Activated CD4-positive, CD25-positive, alpha-beta regulatory T cell treated with anti-CD3 and anti-CD28 coated beads, Interleukin-2, amount 50 U/mL, for 16 hours (primary cell): ENCODE results near the gene SOCS3.

Experiments
- DNase-seq: peaks from one replicate; pipeline ENCODE4 v3.0.0-alpha.2; 2020; ENCODE audit warnings: low read depth, low spot score

Gene SOCS3

DNA sequence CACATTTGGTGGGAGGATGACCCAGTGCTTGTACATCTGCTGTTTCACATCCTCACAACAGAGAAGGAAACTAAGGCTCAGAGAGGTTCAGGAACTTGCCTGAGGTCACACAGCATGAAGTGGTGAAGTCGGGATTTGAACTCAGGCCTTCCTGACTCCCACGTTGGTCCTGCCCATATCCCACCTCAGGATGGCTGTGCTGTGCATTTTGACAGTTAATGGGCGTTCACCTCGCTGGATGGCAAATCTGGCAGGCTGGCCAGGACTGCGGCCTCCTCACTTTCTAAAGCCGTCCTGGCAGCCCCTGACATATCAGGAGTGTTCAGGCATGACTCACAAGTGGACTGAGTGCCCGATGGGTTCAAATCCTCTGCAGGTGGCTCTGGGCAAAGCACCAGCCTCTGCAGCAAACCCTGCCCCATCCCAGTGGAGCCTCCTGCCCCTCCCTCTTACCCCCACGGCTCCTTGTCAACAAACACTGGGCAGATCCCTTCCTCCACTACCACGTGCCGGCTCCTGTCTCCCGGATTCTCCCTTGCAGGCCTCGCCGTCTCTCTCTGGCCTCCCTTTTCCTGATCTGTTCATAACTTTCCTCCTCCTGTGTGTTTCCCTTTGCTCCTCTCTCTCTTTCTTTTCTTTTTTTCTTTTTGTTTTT, 29.2 kb downstream of the SOCS3 start:
- DNase-seq: no peak

DNA sequence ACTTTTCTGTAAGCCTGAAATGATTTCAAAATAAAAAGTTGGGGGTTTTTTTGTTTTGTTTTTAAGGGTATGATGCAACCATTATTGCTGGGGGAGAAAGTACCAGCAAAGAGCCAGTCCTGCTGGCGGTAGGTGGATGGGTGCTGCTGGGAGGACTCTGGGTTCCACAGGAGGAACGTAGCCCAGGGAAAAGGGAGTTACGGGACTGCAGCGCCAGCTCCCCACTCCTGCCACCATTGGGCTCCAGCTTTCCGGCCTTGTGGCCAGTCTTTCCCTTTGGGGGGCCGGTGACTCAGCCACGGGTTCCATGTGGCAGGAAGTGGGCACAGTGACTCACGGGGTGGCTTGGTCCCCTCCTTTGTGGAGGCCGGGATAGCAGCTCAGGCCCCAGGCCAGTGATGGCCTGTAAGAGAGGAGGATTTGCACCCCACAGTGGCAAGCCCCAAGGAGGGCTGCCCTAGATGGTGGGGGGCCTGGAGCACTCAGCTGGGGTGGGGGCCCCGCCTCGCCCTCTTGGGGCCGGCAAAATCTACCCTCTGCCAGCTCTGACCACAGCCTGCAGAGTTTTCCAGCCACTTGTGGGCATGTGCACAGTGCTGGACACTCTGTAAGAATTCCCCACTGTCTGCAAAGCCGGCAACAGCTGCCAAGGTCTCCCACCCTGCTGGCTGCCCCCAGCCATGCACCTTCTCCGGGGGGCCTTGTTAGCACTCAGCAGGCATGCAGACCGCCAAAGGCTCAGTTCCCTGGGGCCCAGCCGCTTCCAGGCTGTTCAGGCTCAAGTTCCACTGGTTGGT, 30.4 kb downstream of the SOCS3 start:
- no peak for DNase-seq

DNA sequence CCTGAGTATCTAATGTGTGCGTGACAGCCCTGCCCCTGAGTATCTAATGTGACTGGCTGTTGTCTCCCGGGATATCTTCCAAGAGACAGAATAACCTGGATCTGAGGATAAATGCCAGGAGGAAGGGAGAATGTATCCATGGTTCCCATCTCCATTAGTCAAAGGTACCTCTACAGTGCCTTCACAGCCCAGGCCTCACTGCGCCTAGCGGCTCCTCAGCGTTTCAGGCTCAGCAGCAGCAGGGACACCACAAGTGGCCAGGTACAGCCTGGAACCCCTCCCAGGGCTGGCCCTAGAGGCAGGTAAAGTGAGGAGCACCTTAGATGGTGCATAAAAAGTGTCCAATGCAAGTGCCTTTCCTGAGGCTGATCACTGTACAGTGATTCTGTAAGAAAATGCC, 32.0 kb downstream of the SOCS3 start:
- DNase-seq: no peak

DNA sequence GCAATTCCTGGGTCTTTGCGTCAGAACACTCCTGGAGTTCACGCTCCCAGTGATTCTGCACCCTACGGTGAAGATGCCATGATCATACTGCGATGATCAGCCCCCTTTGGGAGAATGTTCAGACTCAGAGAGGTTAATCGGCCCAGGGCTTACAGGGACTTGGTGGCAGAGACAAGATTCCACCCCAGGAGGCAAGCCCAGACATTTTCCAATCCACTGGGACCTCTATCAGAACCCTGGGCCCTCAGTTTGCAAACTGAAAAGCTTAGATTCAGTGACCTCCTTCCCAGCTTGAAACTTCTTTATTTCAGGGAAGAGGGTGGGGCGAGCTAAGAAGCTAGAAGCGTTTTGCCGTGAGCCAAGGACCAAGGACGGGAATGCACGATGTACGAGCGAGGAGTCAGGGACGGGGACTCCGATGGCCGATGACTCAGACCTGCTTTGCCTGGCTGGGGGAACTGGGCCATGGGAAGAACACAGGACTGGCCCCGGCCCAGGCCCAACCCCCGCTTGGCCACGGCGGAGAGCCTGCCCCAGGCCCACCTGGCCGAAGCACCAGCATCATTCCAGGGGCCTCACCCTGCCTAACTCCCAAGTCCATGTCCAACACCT, 34.7 kb downstream of the SOCS3 start:
- no peak for DNase-seq

DNA sequence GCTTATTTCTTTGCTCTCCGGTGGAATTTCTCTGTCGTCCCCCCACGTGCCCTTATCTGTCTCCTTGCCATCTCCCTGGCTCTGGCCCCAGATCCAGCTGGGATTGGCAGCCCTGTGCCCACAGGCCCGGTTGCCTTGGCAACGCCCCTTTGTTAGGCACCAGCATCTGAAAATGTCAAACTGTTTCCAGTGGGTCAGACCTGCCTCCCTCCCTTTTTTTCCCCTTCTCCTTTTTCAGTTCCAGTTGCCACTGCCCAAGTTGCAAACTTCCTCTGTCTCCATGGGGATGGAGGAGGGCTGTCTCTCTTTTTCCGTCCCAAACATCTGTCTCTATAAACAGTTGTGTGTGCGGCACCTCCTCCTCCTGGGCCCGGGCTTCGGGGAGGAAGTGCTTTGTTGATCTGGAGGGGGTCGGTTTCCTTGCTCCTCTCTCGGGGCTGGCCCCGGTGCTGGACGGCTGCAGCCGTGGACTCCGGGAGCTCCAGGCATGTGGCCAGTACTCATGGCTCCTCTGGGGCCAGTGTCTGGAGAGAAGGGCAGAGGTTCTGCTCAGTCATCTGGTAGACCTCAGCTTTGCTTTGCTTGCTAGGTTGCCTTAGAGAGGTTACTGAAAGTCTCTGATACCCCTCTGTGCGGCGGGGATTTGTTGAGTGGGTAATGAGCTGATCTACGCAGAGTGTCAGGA, 35.3 kb downstream of the SOCS3 start:
- DNase-seq: no peak

DNA sequence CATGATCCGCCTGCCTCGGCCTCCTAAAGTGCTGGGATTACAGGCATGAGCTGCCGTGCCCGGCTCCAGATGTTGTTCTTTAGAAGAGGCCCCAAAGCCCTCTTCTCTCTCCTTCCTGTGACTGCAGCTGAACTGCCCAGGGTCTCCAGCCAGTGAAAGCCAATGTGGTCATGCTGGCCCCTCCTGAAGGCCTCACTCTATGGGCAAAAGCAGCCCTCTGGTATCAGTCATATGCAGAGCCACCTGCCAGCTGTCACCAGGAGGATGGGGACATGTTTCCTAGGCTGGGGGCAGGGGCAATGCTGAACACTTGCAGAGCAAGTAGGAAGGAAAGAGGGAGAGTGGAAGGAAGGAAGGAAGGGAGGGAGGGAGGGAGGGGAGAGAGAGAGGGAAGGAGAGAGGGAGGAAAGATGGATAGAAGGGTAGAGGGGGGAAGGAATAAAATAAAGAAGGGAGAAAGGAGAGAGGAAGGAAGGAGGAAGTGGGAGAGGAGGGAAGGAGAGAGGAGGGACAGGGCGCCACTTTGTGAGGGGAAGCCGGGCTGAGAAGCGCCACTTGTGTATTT, 36.0 kb downstream of the SOCS3 start:
- no peak for DNase-seq

DNA sequence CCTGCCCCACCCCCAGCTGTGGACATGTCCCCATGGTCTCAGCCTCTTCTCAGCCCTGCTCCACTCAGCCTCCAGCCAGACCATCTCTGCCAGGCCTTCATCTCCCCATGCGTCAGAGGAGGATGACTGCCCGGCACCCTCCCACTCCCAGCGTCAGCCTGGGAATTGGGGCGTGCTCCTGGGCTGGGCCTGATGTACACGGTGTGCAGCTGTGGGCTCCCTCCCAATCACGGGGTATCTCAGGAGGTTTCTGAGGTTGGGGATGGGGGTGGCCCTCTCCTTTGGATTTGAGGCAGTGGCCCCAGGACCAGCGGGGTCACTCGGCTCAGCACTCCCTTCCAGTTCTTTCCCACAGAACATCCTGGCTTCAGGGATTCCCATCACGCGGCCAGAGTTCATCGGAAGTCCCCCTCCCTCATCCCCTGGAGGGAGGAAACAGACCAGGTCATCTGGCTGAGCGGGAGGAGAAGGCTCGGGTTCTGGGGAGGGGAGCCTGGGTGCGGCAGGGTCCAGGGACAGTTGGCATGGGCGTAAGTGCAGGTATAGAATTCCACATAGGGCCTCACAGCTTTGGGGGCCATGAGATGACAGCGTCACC, 36.9 kb downstream of the SOCS3 start:
- no peak for DNase-seq

DNA sequence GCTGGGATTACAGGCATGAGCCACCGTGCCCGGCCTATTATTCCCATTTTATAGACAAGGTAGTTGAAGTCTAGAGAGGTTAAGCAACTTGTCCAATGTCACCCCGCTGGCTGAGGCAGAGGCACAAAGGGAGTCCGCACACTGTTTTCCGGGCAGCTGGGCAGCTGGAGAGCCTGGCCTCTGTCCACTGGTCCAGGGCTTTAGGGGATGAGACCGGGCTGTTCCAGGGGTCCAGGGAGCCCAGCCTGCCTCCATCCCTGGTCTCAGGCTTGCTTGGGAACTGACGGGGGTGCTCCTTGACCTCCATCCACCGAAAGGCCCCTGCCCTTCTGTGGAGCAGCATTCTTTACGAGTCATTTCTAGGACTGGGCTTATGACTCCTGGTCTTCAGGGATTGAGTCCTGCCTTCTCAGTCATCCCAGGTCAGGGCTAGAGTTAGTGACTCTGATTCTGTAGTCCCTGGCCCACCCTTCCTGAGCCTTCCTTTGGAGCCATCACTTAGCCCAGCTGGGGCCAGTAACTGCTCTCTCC, 37.5 kb downstream of the SOCS3 start:
- DNase-seq: no peak

DNA sequence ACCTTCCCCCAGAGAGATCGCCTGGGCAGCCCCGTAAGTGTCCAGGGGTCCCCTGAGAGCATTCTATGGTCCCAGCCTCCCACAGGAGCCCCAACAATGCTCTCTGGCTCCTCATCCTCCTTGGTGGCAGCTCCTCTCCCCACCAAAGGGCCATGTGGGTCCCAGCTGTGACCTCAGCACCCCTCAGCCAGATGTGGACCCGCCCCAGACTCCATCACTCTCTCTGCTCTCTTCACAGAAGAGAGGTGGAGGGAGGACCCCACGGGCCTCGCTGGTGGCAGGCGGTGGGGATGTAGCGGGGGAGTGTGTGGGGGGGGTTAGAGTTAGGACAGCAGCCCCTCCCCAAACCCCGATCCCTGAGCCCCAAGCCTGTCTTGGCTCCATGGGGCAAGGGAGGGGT, 41.0 kb downstream of the SOCS3 start:
- no peak for DNase-seq

DNA sequence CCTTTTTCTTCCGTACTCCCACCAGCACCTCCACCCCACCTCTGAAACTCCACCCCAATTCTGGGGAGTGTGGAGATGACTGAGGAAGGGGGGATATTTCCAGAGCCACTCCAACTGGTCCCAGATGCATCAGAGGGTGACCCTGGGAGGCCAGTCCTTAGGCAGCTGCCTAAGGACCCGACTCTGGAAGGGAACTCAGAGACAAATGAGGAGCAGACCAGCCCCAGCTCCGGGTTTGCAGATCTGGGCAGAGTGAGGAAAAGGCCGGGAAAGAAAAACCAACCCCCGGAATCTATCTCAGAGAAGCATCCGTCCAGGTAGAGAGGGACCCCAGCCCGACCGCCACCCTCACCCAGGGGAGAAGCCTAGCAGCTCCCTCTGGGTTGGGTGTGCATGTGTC, 41.5 kb downstream of the SOCS3 start:
- no peak for DNase-seq

DNA sequence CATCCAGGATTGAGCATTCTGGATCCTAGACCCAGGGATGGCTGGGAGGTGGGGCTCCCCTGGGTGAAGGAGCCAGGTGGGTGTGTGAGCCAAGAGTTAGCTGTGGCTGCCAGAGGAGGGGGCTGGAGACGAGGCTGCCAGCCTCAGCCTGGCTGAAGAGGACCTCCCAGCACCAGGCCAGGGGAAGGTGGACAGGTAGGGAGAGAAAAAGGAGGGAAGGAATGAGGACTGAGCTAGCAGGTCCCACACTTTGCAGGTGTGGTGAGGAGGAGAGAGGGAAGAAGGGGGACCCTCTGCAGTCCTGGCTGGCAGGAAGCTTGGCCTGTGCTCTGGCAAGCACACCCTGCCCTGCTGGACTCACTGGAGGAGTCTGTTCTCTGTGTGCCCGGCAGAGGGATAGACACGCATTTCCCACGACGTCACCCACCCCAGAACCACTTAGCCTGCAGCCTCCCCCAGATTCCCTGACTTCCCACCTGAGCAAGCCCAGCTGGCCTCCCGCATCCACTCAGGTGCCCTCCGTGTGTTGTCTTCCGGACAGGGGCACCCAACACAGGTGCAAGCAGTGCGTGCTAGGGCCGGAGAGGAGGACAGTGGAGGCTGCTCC, 42.0 kb downstream of the SOCS3 start:
- no peak for DNase-seq

DNA sequence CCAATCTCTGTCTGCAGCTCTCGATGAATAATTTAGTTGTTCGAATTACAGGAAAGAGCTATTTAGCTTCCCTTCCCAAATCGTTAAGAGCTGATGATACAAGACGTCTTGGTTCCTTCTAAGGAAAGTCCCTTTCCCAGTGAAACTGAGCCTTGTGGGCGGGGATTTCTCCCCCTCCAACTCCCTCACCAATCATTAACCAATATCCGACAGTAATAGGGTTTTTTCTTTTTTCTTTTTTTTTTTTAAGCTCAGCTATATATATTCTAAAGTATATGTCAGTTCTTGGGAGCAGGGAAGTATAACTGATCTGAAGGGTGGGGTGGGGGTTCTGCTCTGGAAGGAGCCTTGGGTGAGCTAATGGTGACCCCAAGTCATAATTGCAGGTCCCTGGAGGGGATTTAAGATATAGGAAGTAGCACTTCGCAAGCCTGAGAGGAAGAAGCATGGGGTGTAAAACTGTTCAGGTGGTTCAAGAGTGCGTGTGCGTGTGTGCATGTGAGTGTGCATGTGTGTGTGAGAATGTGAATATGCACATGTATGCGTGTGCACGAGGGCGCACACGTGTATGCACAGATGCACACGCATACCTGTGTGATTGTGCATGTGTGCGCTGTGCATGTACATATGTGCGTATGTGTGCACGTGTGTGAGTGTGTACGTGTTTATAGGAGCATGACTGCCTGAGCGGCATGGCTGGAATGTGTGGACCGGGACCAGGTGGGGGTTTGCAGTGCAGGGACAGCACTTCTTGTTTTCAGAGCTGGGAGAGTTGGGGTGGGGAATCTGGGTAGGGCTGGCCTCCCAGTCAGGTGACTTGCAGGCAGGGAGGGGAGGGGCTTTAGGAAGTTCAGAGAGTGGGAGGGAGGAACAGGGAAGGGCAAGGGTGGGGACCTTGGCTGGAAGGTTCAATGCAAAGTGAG, 42.7 kb downstream of the SOCS3 start:
- DNase-seq: no peak

DNA sequence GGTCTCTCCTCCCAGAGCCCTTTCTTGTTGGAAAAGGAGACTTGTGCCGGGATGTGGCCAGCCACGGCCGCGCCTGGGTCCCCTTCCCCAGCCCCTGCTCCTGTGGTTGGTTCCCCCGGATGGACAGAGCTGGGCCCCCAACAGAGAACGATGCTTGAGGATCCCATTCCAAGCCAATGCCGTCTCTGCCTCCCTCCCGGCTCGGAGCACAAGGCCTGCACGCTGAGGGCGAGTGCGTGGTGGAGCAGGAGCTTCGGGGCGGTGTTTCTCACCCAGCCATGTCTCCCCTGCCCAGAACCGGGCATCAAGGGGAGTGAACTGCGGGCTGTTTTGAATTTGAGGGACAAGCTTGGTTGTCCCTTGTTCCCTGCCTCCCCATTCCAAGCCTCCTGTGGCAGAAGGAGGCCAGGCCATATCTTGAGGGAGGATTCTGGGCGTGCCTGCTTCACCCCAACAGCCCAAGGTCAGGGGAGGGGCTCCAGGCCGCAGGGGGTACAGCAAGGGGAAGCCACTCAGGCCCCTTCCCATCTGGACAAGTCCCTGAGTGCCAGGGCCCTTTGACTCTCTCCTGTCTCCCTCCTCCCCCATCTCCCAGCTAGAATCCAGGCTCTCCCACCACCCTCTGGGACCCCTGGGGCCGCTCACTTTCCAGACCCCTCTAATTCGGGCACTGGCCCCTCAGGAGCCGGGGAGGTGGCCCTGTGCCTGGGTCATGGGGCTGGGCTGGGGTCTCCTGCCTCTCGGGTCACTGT, 43.6 kb downstream of the SOCS3 start:
- no peak for DNase-seq

DNA sequence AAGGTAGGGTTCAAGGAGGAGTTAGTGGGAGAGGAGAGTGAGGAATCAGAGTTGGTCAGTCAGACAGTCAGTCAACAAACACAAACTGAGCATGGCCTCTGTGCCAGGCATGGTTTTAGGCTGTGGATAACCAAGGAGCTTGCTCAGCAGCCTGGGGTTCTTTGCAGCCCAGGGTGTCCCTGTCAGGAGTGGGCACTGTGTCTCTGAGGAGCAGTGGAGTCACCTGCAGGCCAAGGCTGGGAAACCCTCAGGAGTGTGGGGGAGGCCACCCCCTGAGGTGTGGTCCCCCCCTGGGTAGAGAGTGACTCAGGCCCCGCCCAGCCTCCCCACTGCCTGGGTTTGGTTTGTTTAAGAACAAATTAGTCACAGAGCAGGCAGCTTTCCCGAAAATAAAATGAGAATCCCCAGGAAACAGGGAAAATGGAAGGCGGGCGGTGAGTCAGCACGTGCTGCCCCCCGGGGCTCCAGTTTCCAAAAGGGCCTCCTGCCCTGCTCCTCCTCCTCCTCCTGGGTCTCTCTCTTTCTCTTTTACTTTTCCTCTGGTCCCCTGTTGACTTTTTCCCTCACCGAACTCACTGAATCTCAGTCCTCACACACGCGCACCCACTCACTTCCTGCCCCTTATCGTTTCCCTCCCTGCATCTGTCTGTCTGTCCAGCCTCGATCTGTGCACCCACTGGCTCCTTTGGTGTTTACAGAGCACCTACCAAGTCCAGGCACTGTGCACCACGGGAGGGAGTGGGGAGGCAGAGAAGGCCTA, 44.3 kb downstream of the SOCS3 start:
- DNase-seq: no peak

DNA sequence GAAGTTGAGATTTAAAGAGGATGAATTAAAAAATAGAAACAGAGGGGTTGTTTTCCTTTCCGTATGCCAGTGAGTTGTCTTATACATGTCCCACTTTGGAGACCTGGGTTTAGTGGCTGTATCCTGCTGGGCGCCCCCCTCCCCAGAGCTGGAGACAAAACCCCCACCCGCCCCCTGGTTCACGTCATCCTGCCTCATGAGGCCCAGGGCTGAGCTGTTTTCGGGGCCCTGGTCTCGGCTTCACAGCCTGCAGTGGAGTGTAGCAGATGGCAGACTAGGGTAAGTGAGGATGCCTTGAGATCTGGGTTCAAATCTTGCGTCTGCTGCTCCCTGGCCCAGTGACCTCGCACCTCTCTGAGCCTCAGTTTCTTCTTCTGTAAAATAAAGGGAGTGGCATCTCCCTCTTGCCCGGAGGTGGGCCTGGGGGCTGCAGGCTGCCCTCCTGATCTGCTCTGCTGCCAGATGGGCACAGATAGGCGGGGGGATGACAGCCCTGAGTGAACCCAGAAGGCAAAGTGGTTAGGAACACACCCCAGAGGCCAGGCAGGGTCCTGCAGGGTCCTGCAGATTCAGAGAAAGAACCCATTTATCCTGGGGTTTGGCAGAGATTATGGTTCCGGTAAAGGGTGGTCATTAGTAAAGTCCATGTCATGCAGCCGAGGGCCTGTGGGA, 45.1 kb downstream of the SOCS3 start:
- no peak for DNase-seq

DNA sequence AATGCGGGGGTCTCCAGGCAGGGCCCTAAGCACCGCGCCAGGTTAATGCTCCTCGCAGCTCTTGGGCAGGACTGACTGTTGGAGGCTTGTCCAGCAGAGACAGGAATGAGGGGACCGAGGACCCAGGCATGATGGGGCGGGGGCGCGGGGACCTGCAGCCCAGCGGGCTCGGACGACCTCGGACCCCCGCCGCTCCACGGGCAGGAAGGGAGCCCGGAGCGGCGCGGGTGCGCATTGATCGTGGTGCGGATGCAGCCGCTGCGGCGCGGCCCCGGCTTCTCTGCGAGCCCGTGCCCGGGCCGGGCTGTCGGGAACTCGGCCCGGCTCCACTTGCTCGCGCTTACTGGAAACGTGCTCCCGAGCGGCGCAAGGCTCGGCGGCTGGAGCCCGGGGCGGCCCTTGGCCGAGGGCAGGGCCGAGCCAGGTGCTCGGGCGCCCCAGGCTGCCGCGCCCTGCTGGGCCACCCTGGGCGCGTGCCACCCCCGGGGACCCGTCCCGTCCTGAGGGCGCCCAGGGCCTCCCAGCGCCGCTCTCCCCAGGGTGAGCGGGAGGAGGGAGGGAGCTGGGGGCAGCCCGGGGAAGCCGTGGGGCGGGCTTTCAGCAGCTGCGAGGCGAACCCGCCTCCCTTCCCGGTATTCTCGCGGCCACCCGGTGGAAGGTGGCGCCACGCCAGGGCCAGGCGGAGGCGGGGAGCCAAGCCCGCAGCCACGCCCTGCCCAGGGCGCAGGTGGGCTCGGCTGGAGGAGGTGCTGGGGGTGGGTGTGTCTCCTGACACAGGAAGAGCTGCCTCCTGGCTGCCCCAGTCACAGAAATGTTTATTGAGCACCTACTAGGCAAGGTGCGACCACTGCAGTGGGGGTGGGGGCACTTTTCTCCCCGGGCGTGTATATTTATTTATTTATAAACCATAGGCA, 45.9 kb downstream of the SOCS3 start:
- no peak for DNase-seq
